Esophagus muscularis mucosa (tissue), 3 donors: ENCODE measurements around the gene THBS3.
"Not testable (repeated sequence)": the region's sequence is repeated elsewhere in the genome, so short reads cannot be mapped to it uniquely, and the experiment has no call there.

Experiments used
- CTCF ChIP-seq, 3 experiments: fragments of 200-600 bp in 2 of 3; fragments of 450-650 bp in 1 of 3; sonication (generic) in 2 of 3; IDR thresholded peaks; one replicate each; pipeline ENCODE4 v1.5.1; 2017 to 2019; ENCODE audit warnings: antibody characterized with exemption in 3 of 3, mild to moderate bottlenecking in 2 of 3, moderate library complexity in 1 of 3
- EP300 ChIP-seq: sonication (generic); formaldehyde crosslinking; IDR thresholded peaks from one replicate; pipeline ENCODE4 v1.6.1; 2017; ENCODE audit warnings: antibody characterized with exemption

- TF ChIP-seq CTCF (IDR thresholded peaks at IDR 0.05); EP300: not testable (repeated sequence)
Observed at GRCh38 chr1:155164625-155165024, 43.1 kb downstream of the THBS3 start.
